Spleen (tissue), 11 donors: ENCODE data around the gene FXYD4. TPM values are rescaled to one million over a fixed set of nuclear protein-coding genes. Genes with fewer than 3 reads are reported as not detected.

Source experiments
- DNase-seq: peaks from one replicate; pipeline ENCODE4 v3.0.0-alpha.2; 2020
- H3K27ac ChIP-seq, 8 donors: fragments of 200-600 bp; sonication (generic) in 7 of 8; 1 replicate in 4 of 8; 2 replicates in 4 of 8; pipeline versions ENCODE4 v1.5.0 to v1.8.0; 2016 to 2021; ENCODE audit warnings: inconsistent platforms in 4 of 8, mild to moderate bottlenecking in 4 of 8, moderate library complexity in 1 of 8
- H3K27me3 ChIP-seq, 7 donors: fragments of 200-600 bp; sonication (generic) in 6 of 7; replicated peaks in 1 of 7; 1 replicate in 4 of 7; 2 replicates in 3 of 7; pipeline versions ENCODE4 v1.5.0 to v1.8.0; 2016 to 2021; ENCODE audit warnings: inconsistent platforms in 3 of 7, mild to moderate bottlenecking in 1 of 7
- H3K36me3 ChIP-seq, 6 donors: fragments of 200-600 bp; sonication (generic) in 5 of 6; 1 replicate in 4 of 6; 2 replicates in 2 of 6; pipeline versions ENCODE4 v1.5.0 to v1.8.0; 2016 to 2021; ENCODE audit warnings: inconsistent platforms in 2 of 6
- H3K4me1 ChIP-seq, 6 donors: fragments of 200-600 bp; sonication (generic) in 5 of 6; 1 replicate in 3 of 6; 2 replicates in 3 of 6; pipeline versions ENCODE4 v1.5.0 to v1.8.0; 2016 to 2021; ENCODE audit warnings: inconsistent platforms in 3 of 6
- H3K4me3 ChIP-seq, 8 donors: fragments of 200-600 bp; sonication (generic) in 7 of 8; 1 replicate in 4 of 8; 2 replicates in 4 of 8; pipeline versions ENCODE4 v1.5.0 to v1.8.0; 2016 to 2021; ENCODE audit warnings: inconsistent platforms in 4 of 8, mild to moderate bottlenecking in 4 of 8, moderate library complexity in 2 of 8
- H3K9me3 ChIP-seq, 8 donors: fragments of 200-600 bp; sonication (generic) in 7 of 8; 1 replicate in 4 of 8; 2 replicates in 4 of 8; pipeline versions ENCODE4 v1.5.0 to v1.8.0; 2016 to 2021; ENCODE audit warnings: inconsistent platforms in 4 of 8
- POLR2A ChIP-seq, 3 donors: fragments of 450-650 bp; IDR thresholded peaks; one replicate each; pipeline ENCODE4 v1.5.1; 2017; ENCODE audit warnings: antibody characterized with exemption in 3 of 3, mild to moderate bottlenecking in 1 of 3
- POLR2AphosphoS5 ChIP-seq, 3 donors: sonication (generic); formaldehyde crosslinking; IDR thresholded peaks; one replicate each; pipeline ENCODE4 v1.5.1; 2017; ENCODE audit warnings: antibody characterized with exemption in 3 of 3
- WGBS, 5 donors: extraction: QIAGEN DNeasy Blood & Tissue Kit in 3 of 5; methylation state at CpG; one replicate each; pipeline versions ENCODE4 v1.1.5 to v1.1.7; 2013 to 2018; 5-methylcytosine and 5-hydroxymethylcytosine counted together
- intact Hi-C: fragments of 100-400 bp; cut with DNase I; formaldehyde crosslinking; loops from one replicate; pipeline ENCODE4 v1.15.0; 2023; ENCODE audit warnings: low total_unique reads
- polyA plus RNA-seq, 3 donors: library from polyadenylated mRNA; stranded (reverse); fragments of 200-250 nt; gene quantifications; one replicate each; pipeline ENCODE4 v1.2.1, GENCODE V29; 2013
- total RNA-seq, 7 donors: library from RNA; depleted of rRNA in 3 of 7; stranded (reverse); fragments of >200 nt in 3 of 7; fragmentation: NEBNext Ultra II Directional in 4 of 7; extraction: Animal tissue kit (Norgen Biotek cat#: 25700) in 4 of 7; gene quantifications; one replicate each; pipeline versions ENCODE4 v1.1.0 to v1.2.1, GENCODE V29; 2016 to 2021
- TF ChIP-seq, protein P1 (sequence below), 11 experiments: fragments of 200-600 bp in 7 of 11; fragments of 450-650 bp in 4 of 11; sonication (generic) in 4 of 11; IDR thresholded peaks in 8 of 11; conservative IDR thresholded peaks in 3 of 11; 1 replicate in 7 of 11; 2 replicates in 4 of 11; pipeline versions ENCODE4 v1.4.0 to v1.8.0; 2016 to 2021; ENCODE audit warnings: antibody characterized with exemption in 11 of 11, inconsistent platforms in 4 of 11, mild to moderate bottlenecking in 1 of 11
- donor health status: healthy with polysubstance abuse.
- donor health status: DM: no; HTN: no; CAD: no; lungs with moderate emphysema.
- donor health status: DM: no; HTN: no; CAD: no.
- donor health status: Bipolar disorder and iron deficiency.
- donor health status: healthy.
- donor health status: DM: no; HTN: no; CAD: no.
- donor health status: DM: yes; HTN: yes; CAD: no.

Gene FXYD4
- total and polyA plus RNA-seq, 10 donors, result 0.20 TPM; not detected in 9

DNA sequence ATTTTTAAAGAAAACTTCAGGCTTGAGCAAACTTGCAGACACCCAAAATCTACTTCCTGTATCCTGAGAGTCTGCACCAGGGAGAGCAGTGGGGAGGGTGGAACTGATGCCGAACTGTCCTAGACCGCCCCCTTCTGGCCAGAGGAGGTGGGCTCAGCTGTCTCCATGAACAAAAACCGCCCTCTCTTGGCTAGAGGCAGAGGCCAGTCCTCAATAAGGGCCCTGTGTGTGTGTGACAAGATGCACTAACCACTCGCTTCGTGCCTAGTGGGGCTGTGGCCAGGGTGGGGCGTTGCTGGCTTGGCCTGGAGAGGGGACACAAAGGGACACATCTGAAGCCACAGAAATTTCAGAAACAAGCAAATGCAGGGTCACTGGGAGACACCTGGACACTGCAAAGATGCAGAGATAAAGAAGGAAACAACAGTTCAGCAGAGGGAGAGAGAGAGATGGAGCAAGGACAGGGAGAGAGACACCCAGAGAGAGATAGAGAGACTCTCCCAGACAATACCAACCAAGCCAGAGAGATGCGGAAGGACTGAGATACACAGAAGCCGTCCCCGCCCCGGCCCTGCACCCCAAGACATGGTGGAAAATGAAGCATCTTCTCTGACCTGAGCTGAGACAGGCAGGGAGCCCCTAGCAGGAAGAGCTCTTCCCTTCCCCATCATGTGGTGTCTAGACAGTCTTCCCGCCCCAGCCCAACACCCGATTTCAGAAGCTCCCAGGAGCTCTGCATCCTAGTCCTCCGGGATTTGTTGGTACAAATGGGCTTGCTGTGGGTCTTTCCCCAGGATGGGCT, 22.7 kb upstream of the FXYD4 start:
- DNase-seq, result peak; percentile 94
- intact Hi-C loops, result no loop called here
- no peak overlapping the region for H3K27ac ChIP-seq
- H3K36me3 ChIP-seq, result no peaks in the 10 kb centered on the region
- TF ChIP-seq POLR2A (IDR thresholded peaks at IDR 0.05), result no peak
- TF ChIP-seq, protein P1, sequence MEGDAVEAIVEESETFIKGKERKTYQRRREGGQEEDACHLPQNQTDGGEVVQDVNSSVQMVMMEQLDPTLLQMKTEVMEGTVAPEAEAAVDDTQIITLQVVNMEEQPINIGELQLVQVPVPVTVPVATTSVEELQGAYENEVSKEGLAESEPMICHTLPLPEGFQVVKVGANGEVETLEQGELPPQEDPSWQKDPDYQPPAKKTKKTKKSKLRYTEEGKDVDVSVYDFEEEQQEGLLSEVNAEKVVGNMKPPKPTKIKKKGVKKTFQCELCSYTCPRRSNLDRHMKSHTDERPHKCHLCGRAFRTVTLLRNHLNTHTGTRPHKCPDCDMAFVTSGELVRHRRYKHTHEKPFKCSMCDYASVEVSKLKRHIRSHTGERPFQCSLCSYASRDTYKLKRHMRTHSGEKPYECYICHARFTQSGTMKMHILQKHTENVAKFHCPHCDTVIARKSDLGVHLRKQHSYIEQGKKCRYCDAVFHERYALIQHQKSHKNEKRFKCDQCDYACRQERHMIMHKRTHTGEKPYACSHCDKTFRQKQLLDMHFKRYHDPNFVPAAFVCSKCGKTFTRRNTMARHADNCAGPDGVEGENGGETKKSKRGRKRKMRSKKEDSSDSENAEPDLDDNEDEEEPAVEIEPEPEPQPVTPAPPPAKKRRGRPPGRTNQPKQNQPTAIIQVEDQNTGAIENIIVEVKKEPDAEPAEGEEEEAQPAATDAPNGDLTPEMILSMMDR (IDR thresholded peaks at IDR 0.05 in 8 of 11, conservative IDR thresholded peaks at IDR 0.05 in 3 of 11), result peak; percentile 86 to 96 (median 93)
- TF ChIP-seq POLR2AphosphoS5 (IDR thresholded peaks at IDR 0.05), result peak in 2 of 3 donors; percentile 45 to 59
- WGBS, 5 donors, result 53 to 55% (median 54%) methylated on average over 12 to 13 of the region's 13 CpGs
- H3K4me1 ChIP-seq, result peaks cover 0 to 17% (median 10%) of the 10 kb centered on the region in 6 donors
- H3K9me3 ChIP-seq, result no peaks in the 10 kb centered on the region
- peaks cover 0 to 25% (median 10%) of the 10 kb centered on the region in 7 donors for H3K27me3 ChIP-seq
- H3K4me3 ChIP-seq, result no peak overlapping the region

GRCh38 chr10:43350156-43350555, 21.3 kb upstream of the FXYD4 start:
- TF ChIP-seq POLR2A (IDR thresholded peaks at IDR 0.05), result no peak
- no peak for TF ChIP-seq POLR2AphosphoS5 (IDR thresholded peaks at IDR 0.05)
- no peak for DNase-seq
- H3K27ac ChIP-seq, result no peak overlapping the region
- intact Hi-C loops, result no loop called here
- peaks cover 0 to 25% (median 10%) of the 10 kb centered on the region in 7 donors for H3K27me3 ChIP-seq
- H3K36me3 ChIP-seq, result no peaks in the 10 kb centered on the region
- peaks cover 0 to 17% (median 10%) of the 10 kb centered on the region in 6 donors for H3K4me1 ChIP-seq
- 72 to 91% (median 80%) methylated on average over 6 to 7 of the region's 7 CpGs for WGBS, 5 donors
- no peak overlapping the region for H3K4me3 ChIP-seq
- no peaks in the 10 kb centered on the region for H3K9me3 ChIP-seq

DNA sequence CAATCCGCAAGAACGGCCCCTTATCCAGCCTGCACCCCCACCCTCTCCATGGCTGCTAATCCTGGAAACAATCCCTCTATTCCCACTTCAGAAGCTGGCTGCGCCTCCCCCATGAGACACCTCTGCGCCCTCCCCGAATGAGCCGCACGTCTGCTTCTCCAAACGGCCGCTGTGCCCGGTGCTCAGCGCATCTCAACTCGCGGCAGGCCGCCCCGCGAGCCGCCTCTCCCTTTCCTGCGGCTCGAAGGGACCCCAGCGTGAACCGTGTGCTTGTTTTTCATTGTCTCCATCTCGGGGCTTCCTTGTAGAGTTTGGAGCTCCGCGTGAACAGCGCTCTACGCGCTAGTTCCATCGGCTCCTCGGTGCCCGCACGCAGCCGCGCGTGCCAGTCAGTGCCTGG, 20.8 kb upstream of the FXYD4 start:
- no peak for DNase-seq
- Histone ChIP-seq H3K9me3 (no peaks in the 10 kb centered on the region), H3K27me3 (peaks cover 0 to 25% (median 10%) of the 10 kb centered on the region in 7 donors), H3K27ac (no peak overlapping the region), H3K4me1 (peaks cover 0 to 17% (median 10%) of the 10 kb centered on the region in 6 donors), H3K4me3 (peak overlapping the region in 1 of 8 donors; percentile 22), H3K36me3 (no peaks in the 10 kb centered on the region)
- WGBS, 5 donors, result 26 to 82% (median 36%) methylated on average over 34 of the region's 34 CpGs
- intact Hi-C loops, result no loop called here
- TF ChIP-seq POLR2A (IDR thresholded peaks at IDR 0.05) (no peak), POLR2AphosphoS5 (IDR thresholded peaks at IDR 0.05) (no peak)
- TF ChIP-seq, protein P1 (IDR thresholded peaks at IDR 0.05 in 8 of 11, conservative IDR thresholded peaks at IDR 0.05 in 3 of 11), result no peak

GRCh38 chr10:43351301-43351700, 20.1 kb upstream of the FXYD4 start:
- TF ChIP-seq POLR2A (IDR thresholded peaks at IDR 0.05) (no peak), POLR2AphosphoS5 (IDR thresholded peaks at IDR 0.05) (no peak)
- TF ChIP-seq, protein P1 (IDR thresholded peaks at IDR 0.05 in 8 of 11, conservative IDR thresholded peaks at IDR 0.05 in 3 of 11), result no peak
- no peak for DNase-seq
- Histone ChIP-seq H3K27me3 (peaks cover 0 to 25% (median 10%) of the 10 kb centered on the region in 7 donors), H3K4me1 (peaks cover 0 to 17% (median 10%) of the 10 kb centered on the region in 6 donors), H3K9me3 (no peaks in the 10 kb centered on the region), H3K36me3 (no peaks in the 10 kb centered on the region), H3K27ac (no peak overlapping the region), H3K4me3 (no peak overlapping the region)
- 67 to 85% (median 72%) methylated on average over 11 to 14 of the region's 14 CpGs for WGBS, 5 donors
- intact Hi-C loops, result no loop called here
